Right ventricle myocardium inferior (tissue), 1 donor: ENCODE data around the gene BBS4. TPM values are rescaled to one million over a fixed set of nuclear protein-coding genes. Genes with fewer than 3 reads are reported as not detected.
A peak's percentile ranks its signal among the peaks of the same experiment; 100 is the strongest.
"Not testable (repeated sequence)": the region's sequence is repeated elsewhere in the genome, so short reads cannot be mapped to it uniquely, and the experiment has no call there.

Source experiments
- ATAC-seq: fragments of 200-7000 bp; cut with Tn5 transposase; one replicate; pipeline ENCODE4 v1.9.1; 2020; ENCODE audit warnings: mild to moderate bottlenecking, moderate library complexity
- DNase-seq: peaks from one replicate; pipeline ENCODE4 v3.0.0; 2021; ENCODE audit errors: missing footprints
- intact Hi-C: fragments of 100-400 bp; cut with DNase I; formaldehyde crosslinking; loops from one replicate; pipeline ENCODE4 v1.11.0; 2022
- total RNA-seq: library from RNA; stranded (reverse); fragmentation: NEBNext Ultra II Directional; extraction: Animal tissue kit (Norgen Biotek cat#: 25700); gene quantifications from one replicate; pipeline ENCODE4 v1.2.1, GENCODE V29; 2021
- donor health status: DM: no; HTN: yes; CAD: no; lungs with severe emphysema.

BBS4 gene
- total RNA-seq, 1 donor from 2014 or later, result 17.9 TPM

- DNase-seq (no peak), ATAC-seq (peak; percentile 4)
- intact Hi-C loops, result no loop called here
Measured at GRCh38 chr15:72685301-72685924, 594 bp upstream of the BBS4 start.

DNA sequence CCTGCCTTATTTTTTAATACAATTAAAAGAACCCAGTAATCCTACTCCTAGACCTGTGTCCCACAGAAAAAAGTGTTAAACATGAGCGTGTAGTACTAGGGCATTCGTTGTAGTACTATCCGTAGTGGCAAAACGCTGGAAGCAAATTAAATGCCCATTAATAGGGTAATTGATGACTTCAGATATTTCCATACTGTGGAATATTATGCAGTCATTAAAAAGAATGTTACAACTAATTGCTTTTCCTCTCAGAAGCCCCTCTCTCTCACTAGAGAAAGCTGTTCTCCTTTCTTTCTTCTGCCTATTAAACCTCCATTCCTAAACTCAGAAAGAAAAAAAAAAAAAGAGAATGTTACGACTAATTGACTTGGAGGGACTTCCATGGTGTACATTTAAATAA is 2.7 kb downstream of the BBS4 start:
- ATAC-seq, result no peak
- DNase-seq, result no peak
- intact Hi-C loops, result no loop called here

GRCh38 chr15:72690938-72691337 is 4.9 kb downstream of the BBS4 start:
- intact Hi-C loops, result no loop called here
- ATAC-seq (no peak), DNase-seq (no peak)

- intact Hi-C loops, result no loop called here
- DNase-seq (no peak), ATAC-seq (no peak)
Measured at GRCh38 chr15:72698938-72699337, 12.9 kb downstream of the BBS4 start.

DNA sequence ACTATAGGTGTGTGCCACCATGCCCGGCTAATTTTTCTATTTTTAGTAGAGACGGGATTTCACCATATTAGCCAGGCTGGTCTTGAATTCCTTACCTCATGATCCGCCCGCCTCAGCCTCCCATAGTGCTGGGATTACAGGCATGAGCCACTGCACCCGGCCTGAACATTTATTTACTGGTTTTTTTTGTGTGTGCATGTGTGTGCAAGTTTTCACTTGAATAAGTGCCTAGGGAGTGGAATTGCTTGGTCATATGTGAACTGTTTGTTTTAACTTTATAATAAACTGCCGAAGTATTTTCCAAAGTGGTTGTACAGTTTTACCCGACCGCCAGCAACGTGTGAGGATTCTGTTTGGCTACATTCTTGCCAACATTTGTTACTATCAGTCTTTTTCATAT is 14.1 kb downstream of the BBS4 start:
- ATAC-seq (no peak), DNase-seq (no peak)
- intact Hi-C loops, result no loop called here

DNA sequence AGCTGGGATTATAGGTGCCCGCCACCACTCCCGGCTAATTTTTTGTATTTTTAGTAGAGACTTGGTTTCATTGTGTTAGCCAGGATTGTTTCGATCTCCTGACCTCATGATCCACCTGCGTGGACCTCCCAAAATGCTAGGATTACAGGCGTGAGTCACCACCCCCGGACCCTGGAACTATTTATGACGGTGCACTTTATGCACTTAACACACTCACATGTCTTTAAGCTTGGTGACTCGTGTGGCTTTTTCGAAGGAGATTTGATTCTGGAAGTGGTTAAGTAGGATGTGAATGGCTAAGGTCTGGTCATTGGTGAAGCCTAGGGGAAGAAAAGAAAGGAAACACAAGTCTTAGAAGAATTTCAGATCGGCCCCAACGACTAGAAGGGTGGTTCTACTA is 20.3 kb downstream of the BBS4 start:
- ATAC-seq (no peak), DNase-seq (no peak)
- intact Hi-C loops, result no loop called here

GRCh38 chr15:72708551-72709303 is 22.7 kb downstream of the BBS4 start:
- intact Hi-C loops, DNase-seq, ATAC-seq: not testable (repeated sequence)

DNA sequence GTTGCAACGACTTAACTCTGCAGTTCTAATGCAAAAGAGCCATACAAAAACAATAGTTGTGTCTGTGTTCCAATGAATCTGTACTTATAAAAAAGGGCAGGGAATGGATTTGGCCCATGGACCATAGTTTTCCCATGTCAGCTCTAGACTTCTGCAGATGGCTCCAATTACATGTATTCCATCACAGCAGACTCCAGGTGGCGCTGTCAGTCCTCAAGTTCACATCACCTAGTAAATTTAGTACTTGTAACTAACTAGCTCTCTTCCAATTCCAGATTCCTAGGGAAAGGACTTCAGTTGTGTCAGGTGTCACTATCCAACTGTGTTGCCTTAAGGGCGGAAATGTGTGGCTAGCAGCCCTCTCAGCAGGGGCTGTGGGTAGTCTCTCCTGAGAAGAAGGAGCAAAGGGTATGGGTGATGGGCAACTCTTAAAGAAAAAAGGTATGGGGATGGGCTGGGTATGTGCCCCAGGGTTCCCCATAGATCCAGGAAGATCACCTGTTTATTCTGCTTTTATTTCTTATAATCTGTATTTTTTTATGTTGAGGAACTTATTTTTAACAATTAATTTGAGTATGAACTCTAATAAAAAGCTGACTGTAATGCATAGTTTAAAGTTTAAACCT is 36.2 kb downstream of the BBS4 start:
- intact Hi-C loops, result loop anchor here (5.0 to 10.0 kb wide), 2 partner anchors 360 to 553 kb away; no protein-coding TSS in a partner anchor
- ATAC-seq, result peak; percentile 39
- no peak for DNase-seq

DNA sequence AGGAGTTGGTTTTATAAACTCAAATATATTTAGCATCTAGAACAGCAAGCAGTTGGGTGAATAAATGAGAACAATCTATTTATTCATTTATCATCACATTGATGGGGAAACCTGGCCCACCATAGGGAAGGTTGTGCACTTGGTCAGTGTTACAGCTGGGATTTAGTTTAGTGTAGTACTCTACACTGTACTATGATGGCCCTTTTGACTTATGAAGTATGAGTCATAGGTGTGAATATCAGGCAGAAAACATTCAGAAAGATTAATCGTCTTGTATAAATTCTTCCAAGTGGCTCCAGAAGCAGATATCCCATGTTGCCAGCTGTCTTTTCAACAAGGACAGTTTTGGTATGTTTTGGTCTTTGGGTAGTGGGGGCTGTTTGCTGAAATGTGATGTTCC is 38.0 kb downstream of the BBS4 start:
- ATAC-seq, result no peak
- intact Hi-C loops, result loop anchor here (5.0 to 10.0 kb wide), 2 partner anchors 358 to 551 kb away; no protein-coding TSS in a partner anchor
- DNase-seq, result no peak

- no peak for DNase-seq
- intact Hi-C loops, result loop anchor here (10.0 kb wide), 1 partner anchor 549 kb away; no protein-coding TSS in a partner anchor
- ATAC-seq, result no peak
Measured at GRCh38 chr15:72725446-72725845, 39.4 kb downstream of the BBS4 start.

- ATAC-seq, result not testable (repeated sequence)
- intact Hi-C loops, result loop anchor here (10.0 kb wide), 1 partner anchor 549 kb away; no protein-coding TSS in a partner anchor
Measured at GRCh38 chr15:72725851-72726250, 39.8 kb downstream of the BBS4 start.

DNA sequence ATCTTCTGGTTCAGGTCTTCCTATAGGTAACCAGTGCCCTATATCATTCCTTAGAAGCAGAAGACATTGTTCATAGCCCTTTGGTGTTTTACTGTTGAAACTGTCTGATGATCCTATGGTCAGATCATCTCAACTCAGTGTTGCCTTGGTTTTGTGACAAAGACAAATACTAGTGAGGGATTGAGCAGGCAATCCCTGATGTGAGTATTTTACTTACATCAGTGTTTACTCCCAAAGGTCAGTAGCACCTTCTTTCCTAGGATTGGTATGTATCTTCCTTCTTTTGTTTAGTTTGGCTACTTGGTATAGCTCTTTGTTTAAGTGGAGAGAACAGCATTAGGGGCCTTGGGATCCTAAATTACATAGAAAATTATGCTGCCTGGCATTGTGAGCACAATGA is 41.1 kb downstream of the BBS4 start:
- ATAC-seq (no peak), DNase-seq (no peak)
- intact Hi-C loops, result loop anchor here (10.0 kb wide), 1 partner anchor 548 kb away; no protein-coding TSS in a partner anchor

More at GRCh38 chr15:72725851-72726250, 39.8 kb downstream of the BBS4 start:
- not testable (repeated sequence) for DNase-seq

GRCh38 chr15:72728249-72728648 is 42.2 kb downstream of the BBS4 start:
- ATAC-seq, DNase-seq: not testable (repeated sequence)
- intact Hi-C loops, result loop anchor here (10.0 kb wide), 1 partner anchor 547 kb away; no protein-coding TSS in a partner anchor

- intact Hi-C loops, result loop anchor here (10.0 kb wide), 1 partner anchor 546 kb away; no protein-coding TSS in a partner anchor
- no peak for ATAC-seq
- DNase-seq, result no peak
Measured at GRCh38 chr15:72728821-72729220, 42.8 kb downstream of the BBS4 start.

GRCh38 chr15:72732086-72732485 is 46.1 kb downstream of the BBS4 start:
- DNase-seq, result no peak
- no peak for ATAC-seq
- intact Hi-C loops, result no loop called here

DNA sequence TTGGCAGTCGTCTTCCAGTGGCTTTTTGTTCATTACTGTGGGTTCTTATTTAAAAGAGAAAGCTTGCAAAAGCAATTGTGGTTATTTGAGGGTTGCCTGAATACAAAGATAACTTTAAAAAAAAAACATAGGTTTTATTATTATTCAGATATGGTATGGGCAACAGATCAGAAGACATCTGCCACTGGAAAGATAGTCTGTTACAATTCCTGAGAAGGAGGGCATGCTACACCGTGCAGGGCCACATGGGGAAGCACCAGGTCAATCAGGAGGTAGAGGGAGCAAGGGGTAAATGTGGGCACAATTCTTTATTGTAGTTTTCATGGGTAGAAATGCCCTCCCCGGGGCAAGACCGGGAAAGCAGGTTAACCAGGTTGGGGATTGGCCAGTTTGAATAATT is 46.5 kb downstream of the BBS4 start:
- no peak for DNase-seq
- no peak for ATAC-seq
- intact Hi-C loops, result no loop called here

DNA sequence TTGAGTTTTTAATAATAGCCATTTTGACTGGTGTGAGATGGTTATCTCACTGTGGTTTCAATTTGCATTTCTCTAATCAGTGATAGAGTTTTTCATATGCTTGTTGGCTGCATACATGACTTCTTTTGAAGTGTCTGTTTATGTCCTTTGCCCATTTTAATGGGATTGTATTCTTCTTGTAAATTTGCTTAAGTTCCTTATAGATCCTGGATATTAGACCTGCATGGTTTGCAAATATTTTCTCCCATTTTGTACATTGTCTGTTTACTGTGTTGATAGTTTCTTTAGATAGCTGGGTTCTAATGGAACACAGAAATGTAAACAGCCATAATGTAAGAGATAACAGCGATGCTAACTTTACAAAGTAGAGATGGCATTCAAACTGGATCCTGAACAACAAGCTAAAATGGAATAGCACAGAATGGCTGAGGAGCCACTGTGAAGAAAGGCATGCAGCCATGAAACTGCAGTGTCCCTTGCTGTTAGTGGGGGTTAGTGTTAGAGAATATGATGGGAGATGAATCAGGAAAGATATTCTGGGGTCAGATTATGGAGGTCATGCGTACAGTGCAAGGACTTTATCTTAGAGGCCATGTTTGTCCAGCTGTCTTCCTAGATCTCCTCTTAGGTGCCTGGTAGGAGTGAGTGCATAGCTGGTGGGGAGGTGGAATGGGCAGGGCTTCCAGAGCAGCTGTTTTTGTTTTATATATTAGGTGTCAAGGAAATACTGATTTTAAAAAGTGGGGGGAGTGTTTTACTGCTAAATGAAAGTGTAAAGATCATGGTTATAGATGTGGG is 48.1 kb downstream of the BBS4 start:
- ATAC-seq (no peak), DNase-seq (no peak)
- intact Hi-C loops, result no loop called here

DNA sequence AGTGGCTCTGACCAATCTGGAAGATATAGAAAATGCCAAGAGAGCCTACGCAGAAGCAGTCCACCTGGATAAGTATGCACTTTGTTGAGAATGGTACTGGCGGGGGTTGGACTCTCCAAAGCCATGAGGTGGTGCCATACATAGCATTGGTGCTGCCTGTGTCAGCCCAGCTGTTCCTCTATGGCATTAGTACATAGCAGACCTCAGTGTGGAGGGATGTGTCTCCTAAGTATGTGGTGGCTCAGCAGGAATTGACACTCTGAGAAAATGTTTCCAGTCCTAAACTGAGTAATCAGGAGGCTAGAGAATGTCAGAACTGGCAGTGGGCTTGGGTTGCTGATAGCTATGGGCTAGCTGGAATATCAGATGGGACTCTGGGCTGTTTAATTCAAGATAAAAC is 49.1 kb downstream of the BBS4 start:
- ATAC-seq, result no peak
- intact Hi-C loops, result no loop called here
- no peak for DNase-seq

GRCh38 chr15:72737061-72737460 is 51.1 kb downstream of the BBS4 start:
- no peak for DNase-seq
- intact Hi-C loops, result no loop called here
- no peak for ATAC-seq
